ENCODE measurements around the gene COTL1. TPM values are rescaled to one million over a fixed set of nuclear protein-coding genes. Genes with fewer than 3 reads are reported as not detected.

The COTL1 gene
- total and polyA plus RNA-seq, 4 donors: 62.4 to 223 (median 142) TPM

DNA sequence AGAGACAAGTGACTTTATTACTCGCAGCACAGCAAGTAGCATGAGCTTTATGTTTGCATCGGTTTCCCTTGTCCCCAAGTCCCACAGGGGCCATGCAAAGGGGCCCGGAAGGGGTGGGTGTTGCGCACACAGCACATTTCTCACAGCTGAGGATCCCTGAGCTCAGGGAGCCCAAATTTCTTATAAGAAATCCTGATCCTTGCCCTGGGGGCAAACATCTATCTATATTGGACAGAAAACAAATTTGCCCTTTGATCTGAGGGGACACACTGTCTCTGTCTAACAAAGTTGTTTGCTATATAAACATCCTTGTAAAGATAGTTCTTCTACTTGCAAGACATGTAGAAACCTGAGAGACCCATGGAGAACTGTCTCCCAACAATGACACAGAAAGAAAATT is 77.7 kb downstream of the COTL1 start:
- WGBS, 2 donors: 92% methylated on average over 4 of the region's 4 CpGs
- TF ChIP-seq, protein P1, sequence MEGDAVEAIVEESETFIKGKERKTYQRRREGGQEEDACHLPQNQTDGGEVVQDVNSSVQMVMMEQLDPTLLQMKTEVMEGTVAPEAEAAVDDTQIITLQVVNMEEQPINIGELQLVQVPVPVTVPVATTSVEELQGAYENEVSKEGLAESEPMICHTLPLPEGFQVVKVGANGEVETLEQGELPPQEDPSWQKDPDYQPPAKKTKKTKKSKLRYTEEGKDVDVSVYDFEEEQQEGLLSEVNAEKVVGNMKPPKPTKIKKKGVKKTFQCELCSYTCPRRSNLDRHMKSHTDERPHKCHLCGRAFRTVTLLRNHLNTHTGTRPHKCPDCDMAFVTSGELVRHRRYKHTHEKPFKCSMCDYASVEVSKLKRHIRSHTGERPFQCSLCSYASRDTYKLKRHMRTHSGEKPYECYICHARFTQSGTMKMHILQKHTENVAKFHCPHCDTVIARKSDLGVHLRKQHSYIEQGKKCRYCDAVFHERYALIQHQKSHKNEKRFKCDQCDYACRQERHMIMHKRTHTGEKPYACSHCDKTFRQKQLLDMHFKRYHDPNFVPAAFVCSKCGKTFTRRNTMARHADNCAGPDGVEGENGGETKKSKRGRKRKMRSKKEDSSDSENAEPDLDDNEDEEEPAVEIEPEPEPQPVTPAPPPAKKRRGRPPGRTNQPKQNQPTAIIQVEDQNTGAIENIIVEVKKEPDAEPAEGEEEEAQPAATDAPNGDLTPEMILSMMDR (IDR thresholded peaks at IDR 0.05; ENCODE audit: control extremely low read depth, extremely low read depth): no peak

DNA sequence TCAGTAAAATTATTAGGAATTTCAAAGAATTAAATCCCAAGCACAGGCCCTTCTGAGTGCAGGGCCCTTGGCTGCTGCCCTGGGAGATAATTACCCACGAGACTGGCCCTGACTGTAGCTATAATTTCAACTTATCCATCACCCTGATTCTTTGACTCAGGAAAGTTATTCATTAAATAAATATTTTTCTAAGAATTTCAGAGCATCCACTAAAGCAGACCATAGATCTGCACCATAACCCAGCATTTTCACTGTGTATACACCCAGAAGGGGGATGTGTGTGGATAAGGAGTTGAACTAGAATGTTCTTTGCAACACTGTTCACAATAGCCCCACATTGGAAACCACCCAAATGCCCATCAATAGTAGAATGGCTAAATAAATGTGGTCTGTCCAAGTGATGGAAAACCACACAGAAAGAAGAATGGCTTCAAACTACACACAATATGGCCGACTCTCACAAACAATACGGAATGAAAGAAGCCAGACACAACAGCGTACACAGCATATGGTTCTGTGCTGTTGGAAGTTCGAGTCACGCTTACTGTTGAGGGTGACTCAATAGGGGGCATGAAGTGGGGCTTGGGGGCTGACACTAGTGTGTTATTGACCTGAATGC is 79.5 kb downstream of the COTL1 start:
- 96% methylated on average over 6 of the region's 6 CpGs for WGBS, 2 donors

More for the DNA sequence above, 77.7 kb downstream of the COTL1 start:
- no peak overlapping the region for H3K27ac ChIP-seq (ENCODE audit: low read depth in 1 of 2, low read length in 1 of 2)
- no peak overlapping the region for H3K4me3 ChIP-seq
- no peaks in the 10 kb centered on the region for H3K36me3 ChIP-seq (ENCODE audit: control insufficient read depth in 4 of 4, insufficient read depth in 4 of 4, low read length in 4 of 4)
- H3K9ac ChIP-seq (ENCODE audit: insufficient read depth in 1 of 2, low read length in 2 of 2): no peak overlapping the region
- H3K9me3 ChIP-seq (ENCODE audit: control insufficient read depth in 4 of 4, insufficient read depth in 3 of 4, low read length in 3 of 4): no peaks in the 10 kb centered on the region
- peaks cover 0 to 12% (median 0%) of the 10 kb centered on the region in 5 donors for H3K4me1 ChIP-seq (ENCODE audit: control insufficient read depth in 5 of 5, insufficient read depth in 5 of 5, low read length in 5 of 5)
- no peaks in the 10 kb centered on the region for H3K27me3 ChIP-seq (ENCODE audit: control insufficient read depth in 3 of 3, insufficient read depth in 3 of 3, low read length in 2 of 3)
- ATAC-seq (ENCODE audit: insufficient read depth, low FRiP score) (no peak), DNase-seq (no peak)

DNA sequence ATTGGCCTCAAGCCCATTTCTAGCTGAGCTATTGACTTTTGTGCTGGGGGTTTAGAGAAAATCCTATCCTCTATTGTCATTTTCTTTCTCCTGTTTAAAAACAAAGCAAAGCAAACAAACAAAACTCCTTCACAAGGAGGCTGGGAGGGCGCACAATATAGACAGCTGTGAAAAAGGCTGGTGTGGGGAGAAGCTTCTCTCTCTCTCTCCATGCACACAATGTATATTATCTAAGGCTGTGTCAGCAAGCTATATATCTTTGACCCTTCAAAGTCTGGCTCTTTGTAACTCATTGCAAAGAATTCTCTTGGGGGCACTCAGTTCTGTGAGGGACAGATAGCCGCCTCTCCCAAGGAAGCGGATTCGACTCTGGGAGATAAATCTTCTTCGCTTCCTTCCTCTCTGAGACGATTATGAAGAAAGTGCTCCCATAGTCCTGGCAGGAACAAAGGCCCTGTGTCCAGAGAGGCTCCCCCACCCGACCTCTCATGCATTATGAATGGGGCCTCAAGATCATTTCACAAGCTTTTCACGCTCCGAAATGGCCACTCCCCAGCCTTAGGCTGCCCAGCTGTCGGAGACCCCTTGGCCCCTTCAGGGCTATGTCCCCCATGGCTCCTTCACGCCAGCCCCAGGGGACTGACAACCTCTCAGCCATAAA is 80.3 kb downstream of the COTL1 start:
- Histone ChIP-seq H3K9ac (ENCODE audit: insufficient read depth in 1 of 2, low read length in 2 of 2) (no peak overlapping the region), H3K4me3 (no peak overlapping the region), H3K9me3 (ENCODE audit: control insufficient read depth in 4 of 4, insufficient read depth in 3 of 4, low read length in 3 of 4) (no peaks in the 10 kb centered on the region), H3K4me1 (ENCODE audit: control insufficient read depth in 5 of 5, insufficient read depth in 5 of 5, low read length in 5 of 5) (peaks cover 4 to 19% (median 5%) of the 10 kb centered on the region in 5 donors), H3K27me3 (ENCODE audit: control insufficient read depth in 3 of 3, insufficient read depth in 3 of 3, low read length in 2 of 3) (no peaks in the 10 kb centered on the region), H3K27ac (ENCODE audit: low read depth in 1 of 2, low read length in 1 of 2) (peak overlapping the region in 1 of 2 donors; percentile 65), H3K36me3 (ENCODE audit: control insufficient read depth in 4 of 4, insufficient read depth in 4 of 4, low read length in 4 of 4) (no peaks in the 10 kb centered on the region)
- DNase-seq: no peak
- ATAC-seq (ENCODE audit: insufficient read depth, low FRiP score): no peak
- TF ChIP-seq, protein P1 (IDR thresholded peaks at IDR 0.05; ENCODE audit: control extremely low read depth, extremely low read depth): no peak
- WGBS, 2 donors: 64 to 74% methylated on average over 11 of the region's 11 CpGs

More for the DNA sequence above, 79.5 kb downstream of the COTL1 start:
- H3K9me3 ChIP-seq (ENCODE audit: control insufficient read depth in 4 of 4, insufficient read depth in 3 of 4, low read length in 3 of 4): no peaks in the 10 kb centered on the region
- H3K4me3 ChIP-seq: no peak overlapping the region
- H3K36me3 ChIP-seq (ENCODE audit: control insufficient read depth in 4 of 4, insufficient read depth in 4 of 4, low read length in 4 of 4): no peaks in the 10 kb centered on the region
- H3K27me3 ChIP-seq (ENCODE audit: control insufficient read depth in 3 of 3, insufficient read depth in 3 of 3, low read length in 2 of 3): no peaks in the 10 kb centered on the region
- peak overlapping the region in 1 of 2 donors; percentile 65 for H3K27ac ChIP-seq (ENCODE audit: low read depth in 1 of 2, low read length in 1 of 2)
- no peak for DNase-seq
- H3K9ac ChIP-seq (ENCODE audit: insufficient read depth in 1 of 2, low read length in 2 of 2): no peak overlapping the region
- TF ChIP-seq, protein P1 (IDR thresholded peaks at IDR 0.05; ENCODE audit: control extremely low read depth, extremely low read depth): no peak
- no peak for ATAC-seq (ENCODE audit: insufficient read depth, low FRiP score)
- H3K4me1 ChIP-seq (ENCODE audit: control insufficient read depth in 5 of 5, insufficient read depth in 5 of 5, low read length in 5 of 5): peaks cover 0 to 12% (median 0%) of the 10 kb centered on the region in 5 donors
